ENCODE results near the gene FGD6.

FGD6 gene

GRCh38 chr12:95037906-95038305, 179.4 kb downstream of the FGD6 start:
- H3K27me3 ChIP-seq (ENCODE audit: insufficient read depth, low read length): no peaks in the 10 kb centered on the region
- TF ChIP-seq EZH2 (IDR thresholded peaks at IDR 0.05; ENCODE audit: borderline replicate concordance, low read length) (no peak), CTCF (IDR thresholded peaks at IDR 0.05; ENCODE audit: low read length) (no peak)

DNA sequence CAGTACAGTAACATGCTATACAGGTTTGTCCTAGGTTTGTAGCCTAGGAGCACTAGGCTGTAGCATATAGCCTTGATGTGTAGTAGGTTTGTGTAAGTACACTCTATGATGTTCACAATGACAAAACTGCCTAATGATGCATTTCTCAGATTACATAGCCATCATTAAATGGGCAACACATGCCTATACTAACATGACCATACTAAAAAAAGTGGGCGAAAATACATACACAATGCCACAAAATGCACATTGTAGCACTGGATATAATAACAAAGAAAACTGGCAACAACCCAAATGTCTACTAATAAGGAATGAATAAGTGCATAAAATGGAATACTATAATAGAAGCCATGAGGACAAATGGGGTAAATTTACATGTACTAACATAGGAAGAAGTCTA, 182.5 kb downstream of the FGD6 start:
- Histone ChIP-seq H3F3A (ENCODE audit: insufficient read depth, low read length) (no peaks in the 10 kb centered on the region), H3K36me3 (ENCODE audit: insufficient read depth, low read length) (peaks cover 58% of the 10 kb centered on the region), H3K27ac (ENCODE audit: low read depth, low read length, poor library complexity, severe bottlenecking) (no peak overlapping the region), H3K9me3 (ENCODE audit: low read length) (no peaks in the 10 kb centered on the region), H3K79me2 (ENCODE audit: insufficient read depth, low read length) (no peaks in the 10 kb centered on the region), H2AFZ (ENCODE audit: low read length) (no peak overlapping the region), H4K20me1 (ENCODE audit: insufficient read depth, low read length) (no peaks in the 10 kb centered on the region), H3K9me2 (ENCODE audit: low read depth, low read length) (no peaks in the 10 kb centered on the region), H3K27me3 (ENCODE audit: insufficient read depth, low read length) (no peaks in the 10 kb centered on the region), H3K9ac (ENCODE audit: low read length) (no peak overlapping the region), H3K4me3 (ENCODE audit: low read depth, low read length, poor library complexity, severe bottlenecking) (no peak overlapping the region), H3K4me2 (ENCODE audit: low read length) (no peak overlapping the region), H3K4me1 (ENCODE audit: insufficient read depth, low read length, severe bottlenecking) (no peaks in the 10 kb centered on the region)
- TF ChIP-seq EZH2 (IDR thresholded peaks at IDR 0.05; ENCODE audit: borderline replicate concordance, low read length) (no peak), CTCF (IDR thresholded peaks at IDR 0.05; ENCODE audit: low read length) (no peak)

More at GRCh38 chr12:95037906-95038305, 179.4 kb downstream of the FGD6 start:
- H3K27ac ChIP-seq (ENCODE audit: low read depth, low read length, poor library complexity, severe bottlenecking): no peak overlapping the region
- H3K9me3 ChIP-seq (ENCODE audit: low read length): no peaks in the 10 kb centered on the region
- H3K36me3 ChIP-seq (ENCODE audit: insufficient read depth, low read length): peaks cover 71% of the 10 kb centered on the region
- no peaks in the 10 kb centered on the region for H4K20me1 ChIP-seq (ENCODE audit: insufficient read depth, low read length)
- H3K4me3 ChIP-seq (ENCODE audit: low read depth, low read length, poor library complexity, severe bottlenecking): no peak overlapping the region
- no peak overlapping the region for H3K9ac ChIP-seq (ENCODE audit: low read length)
- H3F3A ChIP-seq (ENCODE audit: insufficient read depth, low read length): no peaks in the 10 kb centered on the region
- H2AFZ ChIP-seq (ENCODE audit: low read length): no peak overlapping the region
- no peak overlapping the region for H3K4me2 ChIP-seq (ENCODE audit: low read length)
- H3K4me1 ChIP-seq (ENCODE audit: insufficient read depth, low read length, severe bottlenecking): no peaks in the 10 kb centered on the region
- H3K9me2 ChIP-seq (ENCODE audit: low read depth, low read length): no peaks in the 10 kb centered on the region
- H3K79me2 ChIP-seq (ENCODE audit: insufficient read depth, low read length): no peaks in the 10 kb centered on the region
